ENCODE measurements around the gene CHMP4B.

Gene CHMP4B

GRCh38 chr20:33864324-33864963, 53.3 kb downstream of the CHMP4B start:
- no peak for DNase-seq (ENCODE audit: low spot score)

- no peak for DNase-seq (ENCODE audit: low spot score)
Observed at GRCh38 chr20:33865761-33866370, 54.7 kb downstream of the CHMP4B start.

- DNase-seq (ENCODE audit: low spot score), result no peak
Observed at GRCh38 chr20:33866398-33867100, 55.4 kb downstream of the CHMP4B start.

GRCh38 chr20:33868042-33868441, 56.9 kb downstream of the CHMP4B start:
- no peak for DNase-seq (ENCODE audit: low spot score)

DNA sequence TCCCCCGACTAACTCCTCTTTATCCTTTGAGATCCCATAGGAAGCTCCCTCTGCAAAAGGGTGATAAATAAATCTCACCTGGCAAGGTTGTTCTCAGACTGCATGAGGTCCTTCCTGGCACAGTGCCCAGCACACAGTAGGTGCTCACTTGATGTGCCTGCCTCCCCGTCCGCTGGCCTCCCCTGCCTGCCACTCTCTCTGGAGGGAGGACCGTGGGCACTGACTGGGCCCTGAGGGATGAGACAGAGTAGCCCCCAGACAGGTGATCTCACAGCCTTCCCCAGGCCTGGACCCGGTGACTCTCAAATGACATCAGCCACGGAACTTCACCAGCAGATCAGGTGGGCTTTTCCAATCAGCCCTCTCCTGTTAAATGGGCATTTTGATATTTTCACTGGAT, 57.4 kb downstream of the CHMP4B start:
- DNase-seq (ENCODE audit: low spot score), result no peak

GRCh38 chr20:33869283-33869682, 58.1 kb downstream of the CHMP4B start:
- DNase-seq (ENCODE audit: low spot score), result no peak

DNA sequence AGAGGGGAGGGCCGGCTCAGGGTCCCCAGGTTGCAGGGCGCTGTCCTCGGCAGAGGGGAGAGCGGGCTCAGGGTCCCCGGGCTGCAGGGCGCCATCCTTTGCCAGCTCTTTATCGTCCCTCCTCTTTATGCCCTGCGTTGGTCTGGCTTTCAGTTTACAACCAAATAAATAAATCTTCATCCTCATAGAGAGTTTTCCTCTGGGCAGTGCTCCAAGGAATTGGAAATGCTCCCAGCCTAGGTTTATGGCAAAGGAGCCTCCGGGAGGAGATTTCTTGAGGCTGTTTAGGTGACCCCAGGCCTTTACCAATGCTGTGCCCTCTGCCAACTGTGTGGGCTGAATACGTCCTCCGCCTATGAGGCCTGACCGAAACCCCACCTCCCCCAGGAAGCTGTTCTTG, 60.2 kb downstream of the CHMP4B start:
- no peak for DNase-seq (ENCODE audit: low spot score)

DNA sequence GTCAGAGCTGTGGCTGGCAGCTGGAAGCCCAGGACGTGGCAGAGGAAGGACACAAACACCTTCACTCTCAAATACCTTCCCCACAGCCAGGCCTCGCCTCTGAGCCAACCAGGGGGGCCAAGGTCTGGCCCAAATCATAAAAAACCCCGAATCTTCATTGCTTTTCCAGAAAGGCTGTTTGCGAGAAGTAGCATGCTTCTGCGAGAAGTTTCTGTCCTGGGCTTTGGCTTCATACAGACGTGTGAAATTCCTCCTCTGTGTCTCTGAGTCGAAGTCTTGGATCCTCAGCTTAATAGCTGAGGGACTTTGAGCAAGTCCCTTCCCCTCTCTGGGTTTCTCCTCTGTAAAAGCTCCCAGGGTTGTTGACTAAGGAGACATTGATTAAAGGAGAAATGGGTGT, 63.0 kb downstream of the CHMP4B start:
- DNase-seq (ENCODE audit: low spot score), result no peak

- DNase-seq (ENCODE audit: low spot score), result no peak
Observed at GRCh38 chr20:33875055-33875454, 63.9 kb downstream of the CHMP4B start.

DNA sequence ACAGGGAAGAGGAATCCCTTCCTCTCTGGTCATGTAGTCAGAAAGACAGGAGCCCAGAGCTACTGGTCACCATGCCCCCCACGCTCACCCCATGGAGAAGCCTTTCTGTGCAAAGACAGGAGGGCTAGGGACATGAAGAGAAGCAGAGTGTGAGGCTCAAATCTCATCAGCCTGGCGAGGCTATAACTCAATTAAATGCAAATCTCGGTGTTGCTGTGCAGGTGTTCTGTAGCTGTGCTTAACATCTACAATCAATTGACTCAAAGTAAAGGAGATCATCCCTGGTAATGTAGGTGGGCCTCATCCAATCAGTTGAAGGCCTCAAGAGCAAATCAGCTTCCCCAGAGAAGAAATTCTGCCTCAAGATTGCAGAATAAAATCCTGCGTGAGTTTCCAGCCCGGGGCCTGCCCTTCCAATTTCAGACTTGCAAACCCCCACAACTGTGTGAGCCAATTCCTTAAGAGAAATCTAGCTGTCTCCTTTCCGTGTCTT, 64.4 kb downstream of the CHMP4B start:
- no peak for DNase-seq (ENCODE audit: low spot score)

DNA sequence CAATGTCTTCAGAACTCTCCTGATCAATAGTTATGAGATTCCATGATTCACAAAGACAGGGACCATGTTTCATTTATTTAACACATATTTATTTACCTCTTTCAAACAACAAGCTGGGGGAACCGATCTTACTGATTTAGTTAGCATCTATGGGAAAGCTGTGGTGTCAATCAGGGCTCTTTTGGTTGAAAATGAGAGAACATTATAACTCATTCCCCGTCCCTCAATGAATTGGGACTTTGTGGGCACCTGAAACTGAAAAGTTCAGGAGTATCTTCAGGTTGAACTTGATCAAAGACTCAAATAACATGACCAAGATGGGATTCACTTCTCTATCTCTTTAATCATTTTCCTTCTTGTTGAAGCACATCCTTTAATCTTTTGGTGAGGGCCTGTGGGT, 67.4 kb downstream of the CHMP4B start:
- DNase-seq (ENCODE audit: low spot score), result no peak

DNA sequence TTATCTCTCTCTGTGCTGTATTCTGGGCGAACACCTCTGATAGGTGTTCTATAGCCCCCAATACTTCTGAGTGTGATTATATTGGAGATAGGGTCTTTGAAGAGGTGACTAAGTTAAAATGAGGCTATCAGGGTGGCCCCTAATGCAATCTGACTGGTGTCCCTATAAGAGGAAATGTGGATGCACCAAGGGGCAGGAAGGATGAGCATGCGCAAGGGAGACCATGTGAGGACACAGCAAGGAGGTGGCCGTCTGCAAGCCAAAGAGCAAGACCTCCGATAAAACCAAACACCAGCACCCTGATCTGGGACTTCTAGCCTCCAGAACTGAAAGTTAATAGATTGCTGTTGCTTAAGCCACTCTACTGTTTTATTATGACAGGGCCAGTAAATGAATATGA, 69.2 kb downstream of the CHMP4B start:
- no peak for DNase-seq (ENCODE audit: low spot score)

DNA sequence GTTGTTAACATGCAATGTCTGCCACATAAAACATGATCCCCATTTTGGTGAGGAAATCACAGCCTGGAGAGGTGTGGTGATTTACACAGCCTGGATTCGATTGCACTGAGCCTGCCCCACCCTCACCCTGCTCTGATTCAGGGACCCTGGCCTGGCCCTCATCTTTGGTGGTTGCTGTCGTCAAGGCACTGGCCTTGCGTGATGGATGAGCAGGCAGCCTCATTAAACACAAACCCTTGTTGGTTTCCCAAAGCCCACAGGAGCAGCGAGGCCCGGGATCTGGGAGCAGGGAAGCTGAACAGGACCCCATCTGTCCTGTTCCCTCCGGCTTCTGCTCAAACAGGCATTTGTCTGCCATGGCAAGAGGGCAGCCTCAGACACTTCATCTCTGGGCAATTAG, 70.8 kb downstream of the CHMP4B start:
- no peak for DNase-seq (ENCODE audit: low spot score)

DNA sequence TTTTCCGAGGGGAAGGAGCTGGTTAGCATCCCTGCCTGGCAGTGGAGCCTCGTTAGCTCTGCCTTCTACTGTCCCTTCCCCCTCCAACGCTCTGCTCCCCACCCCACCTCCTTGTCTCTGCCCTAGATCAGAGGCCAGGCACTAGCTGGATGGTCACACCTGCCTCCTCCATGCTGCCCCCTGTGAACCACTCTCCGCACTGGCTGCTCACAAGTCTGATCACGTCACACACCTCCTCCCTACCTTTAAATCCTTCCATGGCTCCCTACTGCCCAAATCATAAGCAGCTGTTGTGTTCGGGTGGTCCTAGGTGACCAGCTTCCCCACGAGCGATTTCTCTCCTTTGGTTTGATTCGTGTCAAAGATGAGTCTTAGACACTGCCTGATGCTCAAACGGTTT, 71.3 kb downstream of the CHMP4B start:
- no peak for DNase-seq (ENCODE audit: low spot score)

DNA sequence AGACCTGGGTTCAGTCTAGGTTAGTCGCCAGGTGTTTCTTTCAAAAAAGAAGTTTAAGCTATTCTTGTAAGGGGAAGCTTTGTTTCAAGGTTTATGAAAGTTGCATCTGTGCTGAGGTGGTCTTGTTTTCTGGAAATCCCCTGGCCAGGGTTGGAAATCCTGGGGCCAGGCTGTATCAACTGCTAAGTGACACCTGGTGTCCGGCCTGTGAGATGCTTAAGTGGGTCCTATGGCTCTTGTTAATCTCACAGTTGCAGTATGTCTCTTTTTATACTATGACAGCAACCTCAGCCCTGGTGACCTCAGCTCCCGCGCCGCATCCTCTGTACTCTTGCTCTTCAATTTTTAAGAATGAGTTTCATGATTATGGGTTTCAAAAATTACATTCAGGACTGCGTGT, 72.0 kb downstream of the CHMP4B start:
- no peak for DNase-seq (ENCODE audit: low spot score)

- DNase-seq (ENCODE audit: low spot score), result no peak
Observed at GRCh38 chr20:33884633-33885032, 73.5 kb downstream of the CHMP4B start.

GRCh38 chr20:33889312-33889711, 78.2 kb downstream of the CHMP4B start:
- DNase-seq (ENCODE audit: low spot score), result no peak

GRCh38 chr20:33890557-33890956, 79.4 kb downstream of the CHMP4B start:
- DNase-seq (ENCODE audit: low spot score), result no peak

DNA sequence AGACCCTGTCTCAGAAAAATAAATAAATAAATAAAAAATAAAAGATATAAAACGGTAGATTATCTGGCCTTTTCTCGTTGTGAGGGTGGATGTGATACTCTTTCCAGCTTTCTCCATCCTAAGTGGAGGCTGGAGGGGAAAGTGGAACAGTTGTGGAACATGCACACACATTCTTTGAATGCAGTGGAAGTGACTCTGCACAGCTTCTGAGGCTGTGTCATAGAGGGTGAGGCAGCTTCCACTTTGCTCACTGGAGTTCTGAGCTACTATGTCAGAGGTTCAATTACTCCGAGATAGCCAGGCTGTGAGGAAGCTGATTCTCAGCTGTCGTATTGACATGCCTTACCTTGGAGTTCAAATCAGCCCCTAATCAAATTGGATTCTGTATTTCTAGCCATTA, 82.2 kb downstream of the CHMP4B start:
- DNase-seq (ENCODE audit: low spot score), result no peak

- no peak for DNase-seq (ENCODE audit: low spot score)
Observed at GRCh38 chr20:33894798-33895197, 83.7 kb downstream of the CHMP4B start.

GRCh38 chr20:33896509-33896908, 85.4 kb downstream of the CHMP4B start:
- DNase-seq (ENCODE audit: low spot score), result no peak

GRCh38 chr20:33897313-33897912, 86.3 kb downstream of the CHMP4B start:
- DNase-seq (ENCODE audit: low spot score), result no peak

DNA sequence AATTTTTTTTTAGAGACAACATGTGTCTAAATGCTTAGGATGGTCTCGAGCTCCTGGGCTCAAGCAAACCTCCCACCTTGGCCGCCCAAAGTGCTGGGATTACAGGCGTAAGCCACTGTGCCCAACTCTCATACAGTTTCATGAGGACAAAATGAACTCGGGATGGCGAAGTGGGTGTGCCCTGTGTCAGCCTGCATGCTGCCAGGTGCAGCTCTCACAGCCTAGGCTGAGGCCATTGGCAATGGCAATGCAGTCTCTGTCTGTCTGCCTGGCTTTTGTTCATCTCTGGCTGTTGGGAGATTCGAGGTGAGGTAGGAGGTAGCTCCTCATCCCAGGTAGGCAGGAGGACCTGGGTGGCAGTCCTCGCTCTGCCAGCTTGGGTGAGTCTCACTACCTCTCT, 88.0 kb downstream of the CHMP4B start:
- DNase-seq (ENCODE audit: low spot score), result no peak
